HCT116 (cell line): ENCODE data around the gene CD8A. TPM values are rescaled to one million over a fixed set of nuclear protein-coding genes. Genes with fewer than 3 reads are reported as not detected.

Source experiments
- ATAC-seq: fragments of 200-7000 bp; cut with Tn5 transposase; 2 replicates; pipeline ENCODE4 v1.9.1; 2020; ENCODE audit warnings: mild to moderate bottlenecking, moderate library complexity
- BruUV-seq: library from RNA; stranded (reverse); fragments of 400-500 nt; replicated peaks from 2 replicates; lab custom pipeline; 2021; lab: Mats Ljungman, UMichigan
- CTCF ChIA-PET: fragments of 300-600 bp; sonication (Branson Sonifier 250); formaldehyde crosslinking; loops from one replicate; lab custom pipeline; 2021; ENCODE audit warnings: antibody characterized with exemption; lab: Charles Lee
- POLR2A ChIA-PET: fragments of 300-600, 350-600 bp; sonication (Branson Sonifier 250); formaldehyde crosslinking; loops from one replicate; lab custom pipeline; 2021; ENCODE audit warnings: antibody characterized with exemption; lab: Charles Lee
- RAD21 ChIA-PET, 2 experiments: fragments of 300-600 bp; sonication (Branson Sonifier 250); formaldehyde crosslinking; loops; one replicate each; lab custom pipeline; 2023; ENCODE audit warnings: low total read pairs in 2 of 2; ENCODE audit not compliant: uncharacterized antibody in 2 of 2, unreplicated experiment in 2 of 2, low non-redundant PET in 1 of 2; lab: Charles Lee
- DNase-seq: peaks from one replicate; pipeline ENCODE4 v3.0.0-alpha.2; 2010; ENCODE audit warnings: low read depth, low spot score
- H2AFZ ChIP-seq: fragments of 200-600 bp; shearing (Covaris generic), sonication (generic); 2 replicates; pipeline ENCODE4 v1.6.1; 2017; ENCODE audit warnings: low read depth, mixed run types, mixed read lengths, antibody characterized with exemption, low read length; ENCODE audit not compliant: poor library complexity, severe bottlenecking
- H3K27ac ChIP-seq: 2 replicates; pipeline ENCODE4 v1.5.1; 2012; ENCODE audit warnings: low read depth, low read length
- H3K27me3 ChIP-seq: fragments of 200-600 bp; sonication (generic); 2 replicates; pipeline ENCODE4 v1.6.1; 2016; ENCODE audit warnings: mixed run types, low read length, mixed read lengths; ENCODE audit not compliant: insufficient read depth
- H3K36me3 ChIP-seq, 2 experiments: fragments of 200-500 bp in 1 of 2; fragments of 200-600 bp in 1 of 2; sonication (Bioruptor generic) in 1 of 2; sonication (generic) in 1 of 2; 2 replicates each; pipeline versions ENCODE4 v1.5.1 to v1.6.1; 2014 to 2016; ENCODE audit warnings: low read length in 2 of 2, inconsistent platforms in 1 of 2, mixed read lengths in 1 of 2, mixed run types in 1 of 2; ENCODE audit not compliant: insufficient read depth in 2 of 2, control insufficient read depth in 1 of 2
- H3K4me1 ChIP-seq, 2 experiments: fragments of 200-600 bp in 1 of 2; sonication (generic) in 1 of 2; 2 replicates each; pipeline versions ENCODE4 v1.5.1 to v1.6.1; 2012 to 2017; ENCODE audit warnings: low read length in 2 of 2, inconsistent platforms in 1 of 2, mild to moderate bottlenecking in 1 of 2, mixed read lengths in 1 of 2, mixed run types in 1 of 2, moderate library complexity in 1 of 2; ENCODE audit not compliant: insufficient read depth in 2 of 2, control insufficient read depth in 1 of 2
- H3K4me2 ChIP-seq: fragments of 200-600 bp; sonication (generic); 2 replicates; pipeline ENCODE4 v1.6.1; 2017; ENCODE audit warnings: mixed run types, low read length, mixed read lengths
- H3K4me3 ChIP-seq, 2 experiments: fragments of 200-600 bp in 1 of 2; sonication (generic) in 1 of 2; replicated peaks in 1 of 2; 2 replicates each; pipeline ENCODE4 v1.5.1; 2011 to 2016; ENCODE audit warnings: low read length in 2 of 2, control low read depth in 1 of 2, low read depth in 1 of 2, mild to moderate bottlenecking in 1 of 2, mixed read lengths in 1 of 2, mixed run types in 1 of 2
- H3K79me2 ChIP-seq: fragments of 200-600 bp; sonication (generic); 2 replicates; pipeline ENCODE4 v1.6.1; 2017; ENCODE audit warnings: mild to moderate bottlenecking, mixed run types, low read length, moderate library complexity, mixed read lengths; ENCODE audit not compliant: insufficient read depth
- H3K9ac ChIP-seq: fragments of 200-600 bp; sonication (generic); 2 replicates; pipeline ENCODE4 v1.6.1; 2016; ENCODE audit warnings: low read length, mixed read lengths
- H3K9me2 ChIP-seq: fragments of 200-600 bp; sonication (generic), shearing (Covaris generic); 2 replicates; pipeline ENCODE4 v1.6.1; 2017; ENCODE audit warnings: mixed run types, mild to moderate bottlenecking, moderate library complexity; ENCODE audit not compliant: insufficient read depth
- H3K9me3 ChIP-seq, 2 experiments: fragments of 200-500 bp in 1 of 2; fragments of 200-600 bp in 1 of 2; sonication (Bioruptor generic) in 1 of 2; sonication (generic) in 1 of 2; 2 replicates each; pipeline ENCODE4 v1.6.1; 2014 to 2017; ENCODE audit warnings: low read length in 2 of 2, mixed read lengths in 2 of 2, inconsistent platforms in 1 of 2, low read depth in 1 of 2, mild to moderate bottlenecking in 1 of 2, mixed run types in 1 of 2, moderate library complexity in 1 of 2; ENCODE audit not compliant: control insufficient read depth in 1 of 2, insufficient read depth in 1 of 2
- H4K20me1 ChIP-seq: fragments of 200-600 bp; sonication (generic), shearing (Covaris generic); 2 replicates; pipeline ENCODE4 v1.6.1; 2017; ENCODE audit warnings: mixed run types, mild to moderate bottlenecking, moderate library complexity; ENCODE audit not compliant: insufficient read depth
- SRF ChIP-seq: IDR thresholded peaks from 2 replicates; pipeline ENCODE4 v1.6.1; 2012; ENCODE audit warnings: low read depth
- ZFX ChIP-seq: fragments of 450-650 bp; IDR thresholded peaks from 2 replicates; pipeline ENCODE4 v1.6.1; 2017
- ZNF274 ChIP-seq: fragments of 200-500 bp; sonication (Bioruptor generic); IDR thresholded peaks from 2 replicates; pipeline ENCODE4 v1.6.1; 2014; ENCODE audit warnings: mild to moderate bottlenecking, low read depth, low read length, inconsistent platforms
- intact Hi-C: fragments of 100-400 bp; cut with micrococcal nuclease; formaldehyde crosslinking; loops from 2 replicates; pipeline ENCODE4 v1.10.0; 2022
- total RNA-seq: library from RNA; stranded (reverse); gene quantifications from one replicate; pipeline ENCODE4 v1.2.1, GENCODE V29; 2021; ENCODE audit not compliant: unreplicated experiment

Gene CD8A
- total RNA-seq, 1 experiment from 2014 or later: 0.76 TPM

DNA sequence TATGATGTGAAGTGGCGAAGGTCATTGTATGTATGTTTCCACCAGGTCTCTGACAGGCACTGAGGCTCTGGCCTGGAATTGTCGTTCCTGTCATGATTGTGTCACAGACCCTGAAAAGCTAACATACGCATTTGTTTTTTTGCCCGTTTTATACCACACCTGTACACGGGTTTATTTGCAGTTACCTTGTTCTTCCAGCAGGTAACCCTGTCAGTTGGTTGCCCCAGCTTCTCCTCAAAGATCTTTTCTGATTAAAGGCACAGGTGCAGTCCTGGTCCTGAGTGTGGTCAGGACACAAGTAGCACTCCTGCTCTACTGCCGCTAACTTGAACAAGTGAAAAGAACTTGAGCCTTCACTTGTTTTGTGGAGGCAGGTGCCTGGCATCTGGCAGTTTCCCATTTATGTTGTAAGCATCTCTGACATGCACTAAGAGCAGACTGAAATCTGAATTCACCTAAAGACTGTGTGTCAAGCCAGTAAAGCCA lies 19.9 kb downstream of the CD8A start:
- ChIA-PET CTCF (no interaction called here), POLR2A (no interaction called here), RAD21 (no interaction called here)
- Histone ChIP-seq H3K4me2 (no peak overlapping the region), H3K4me1 (no peaks in the 10 kb centered on the region), H4K20me1 (no peaks in the 10 kb centered on the region), H3K79me2 (peaks cover 3% of the 10 kb centered on the region; the same call in 1 of the 2 replicates), H3K36me3 (peaks cover 20 to 27% of the 10 kb centered on the region in 2 experiments), H3K9me2 (no peaks in the 10 kb centered on the region), H3K27ac (no peak overlapping the region), H3K4me3 (no peak overlapping the region), H3K9me3 (no peaks in the 10 kb centered on the region), H2AFZ (no peak overlapping the region), H3K9ac (no peak overlapping the region), H3K27me3 (no peaks in the 10 kb centered on the region)
- intact Hi-C loops: no loop called here
- DNase-seq (no peak), ATAC-seq (peak; percentile 47; the same call in 1 of the 2 replicates)
- no peak for TF ChIP-seq ZNF274
- no peak for TF ChIP-seq ZFX
- TF ChIP-seq SRF: no peak
- BruUV-seq: no TSS peak

DNA sequence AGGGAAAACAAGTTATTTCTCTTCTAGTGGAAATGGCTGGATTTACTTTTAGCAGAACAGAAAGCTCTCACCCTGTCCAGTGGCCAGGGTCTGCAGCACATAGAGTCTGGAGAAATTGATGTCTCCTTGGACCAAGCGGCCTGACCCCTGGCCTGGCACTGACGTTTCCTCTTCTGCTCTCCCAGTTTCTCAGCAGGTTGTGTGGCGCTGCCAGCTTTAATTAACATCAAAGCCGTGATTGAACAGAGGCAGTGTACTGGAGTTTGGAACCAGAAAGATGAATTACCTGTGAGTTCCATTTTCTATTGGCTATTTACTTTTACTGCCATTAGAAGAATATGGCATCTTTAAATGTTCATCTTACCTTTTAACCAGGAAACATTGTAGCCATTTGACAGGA lies 20.9 kb downstream of the CD8A start:
- Histone ChIP-seq H3K9ac (no peak overlapping the region), H2AFZ (no peak overlapping the region), H3K9me2 (no peaks in the 10 kb centered on the region), H3K4me1 (no peaks in the 10 kb centered on the region), H3K27me3 (no peaks in the 10 kb centered on the region), H3K9me3 (no peaks in the 10 kb centered on the region), H3K4me3 (no peak overlapping the region), H3K79me2 (peaks cover 3% of the 10 kb centered on the region; the same call in 1 of the 2 replicates), H3K4me2 (no peak overlapping the region), H3K27ac (no peak overlapping the region), H4K20me1 (no peaks in the 10 kb centered on the region), H3K36me3 (peaks cover 21 to 29% of the 10 kb centered on the region in 2 experiments)
- no TSS peak for BruUV-seq
- no peak for TF ChIP-seq ZNF274
- CTCF ChIA-PET: no interaction called here
- intact Hi-C loops: no loop called here
- ATAC-seq (no peak), DNase-seq (no peak)
- RAD21 ChIA-PET: no interaction called here
- POLR2A ChIA-PET: no interaction called here
